Measurements from ENCODE around the gene FBXO3.
A peak's percentile ranks its signal among the peaks of the same experiment; 100 is the strongest.

The FBXO3 gene

GRCh38 chr11:33700063-33700501 lies 74.2 kb downstream of the FBXO3 start:
- DNase-seq: no peak

GRCh38 chr11:33699515-33700062 lies 74.7 kb downstream of the FBXO3 start:
- DNase-seq: no peak

- DNase-seq: no peak
Observed at GRCh38 chr11:33698921-33699320, 75.4 kb downstream of the FBXO3 start.

- DNase-seq: no peak
Observed at GRCh38 chr11:33697997-33698396, 76.3 kb downstream of the FBXO3 start.

GRCh38 chr11:33696931-33697638 lies 77.2 kb downstream of the FBXO3 start:
- no peak for DNase-seq

- no peak for DNase-seq
Observed at GRCh38 chr11:33696411-33696810, 77.9 kb downstream of the FBXO3 start.

- DNase-seq: no peak
Observed at GRCh38 chr11:33695051-33695566, 79.2 kb downstream of the FBXO3 start.

- no peak for DNase-seq
Observed at GRCh38 chr11:33694346-33695050, 79.8 kb downstream of the FBXO3 start.

GRCh38 chr11:33692541-33692940 lies 81.8 kb downstream of the FBXO3 start:
- DNase-seq: peak; percentile 25

- peak; percentile 98 for DNase-seq
Observed at GRCh38 chr11:33692013-33692504, 82.3 kb downstream of the FBXO3 start.

- DNase-seq: peak; percentile 31
Observed at GRCh38 chr11:33691066-33691864, 83.1 kb downstream of the FBXO3 start.
